GM19035 (cell line): ENCODE measurements around the gene KCNJ10.

Source experiments
- ATAC-seq: cut with Tn5 transposase; IDR thresholded peaks from one replicate; pipeline ENCODE4 v1.9.1; 2021; ENCODE audit not compliant: unreplicated experiment

The KCNJ10 gene

GRCh38 chr1:159970932-159971342 lies 99.0 kb downstream of the KCNJ10 start:
- no peak for ATAC-seq

GRCh38 chr1:159968901-159969300 lies 101.1 kb downstream of the KCNJ10 start:
- no peak for ATAC-seq

DNA sequence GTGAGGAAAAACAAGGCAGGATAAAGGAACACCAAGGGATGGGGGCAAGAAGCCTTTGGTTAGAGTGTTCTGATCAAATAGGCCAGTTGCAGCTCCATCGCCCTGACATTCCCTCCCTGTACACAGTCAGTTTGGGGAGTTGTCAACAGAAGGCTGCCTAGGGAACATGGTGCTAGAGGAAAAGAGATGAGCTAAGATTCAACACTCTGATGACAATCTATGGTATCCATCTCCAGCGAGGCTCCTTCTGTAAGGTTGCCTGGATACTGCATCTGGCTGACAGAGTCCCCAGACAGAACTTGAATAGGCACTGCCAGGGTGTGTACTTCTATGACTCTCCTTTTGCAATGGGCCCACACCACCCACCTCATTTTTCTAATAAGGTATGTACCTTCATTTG lies 104.7 kb downstream of the KCNJ10 start:
- ATAC-seq: no peak

GRCh38 chr1:159964144-159964543 lies 105.8 kb downstream of the KCNJ10 start:
- ATAC-seq: no peak

DNA sequence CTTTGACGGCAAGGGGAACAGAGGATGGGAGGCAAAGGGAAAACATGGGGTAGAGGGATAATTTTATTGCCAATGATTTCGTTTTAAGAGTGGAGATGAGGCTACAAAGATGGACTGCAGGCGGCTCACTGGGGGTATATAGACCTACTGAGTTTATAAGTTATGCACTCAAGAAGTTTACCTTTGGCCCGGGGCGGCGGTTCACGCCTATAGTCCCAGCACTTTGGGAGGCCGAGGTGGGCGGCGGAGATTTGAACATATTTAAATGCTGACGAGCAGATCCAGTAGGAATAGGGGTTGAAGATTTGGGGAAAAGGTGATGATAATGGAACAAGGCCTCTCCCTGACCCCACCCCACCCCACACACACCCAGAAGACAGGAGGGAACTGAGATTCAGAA lies 107.8 kb downstream of the KCNJ10 start:
- ATAC-seq: no peak

DNA sequence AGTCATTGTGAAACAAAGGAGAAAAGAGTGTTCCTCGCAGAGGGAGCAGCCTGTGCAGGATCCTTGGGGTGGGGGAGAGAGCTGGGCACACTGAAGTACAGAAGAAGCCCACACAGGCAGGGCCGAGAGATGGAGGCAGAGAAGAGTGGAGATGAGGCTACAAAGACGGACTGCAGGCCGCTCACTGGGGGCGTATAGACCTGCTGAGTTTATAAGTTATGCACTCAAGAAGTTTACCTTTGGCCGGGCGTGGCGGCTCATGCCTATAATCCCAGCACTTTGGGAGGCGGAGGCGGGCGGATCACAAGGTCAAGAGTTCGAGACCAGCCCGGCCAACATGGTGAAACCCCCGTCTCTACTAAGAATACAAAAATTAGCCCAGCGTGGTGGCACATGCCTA lies 108.3 kb downstream of the KCNJ10 start:
- no peak for ATAC-seq

GRCh38 chr1:159960721-159961381 lies 109.1 kb downstream of the KCNJ10 start:
- ATAC-seq: no peak

DNA sequence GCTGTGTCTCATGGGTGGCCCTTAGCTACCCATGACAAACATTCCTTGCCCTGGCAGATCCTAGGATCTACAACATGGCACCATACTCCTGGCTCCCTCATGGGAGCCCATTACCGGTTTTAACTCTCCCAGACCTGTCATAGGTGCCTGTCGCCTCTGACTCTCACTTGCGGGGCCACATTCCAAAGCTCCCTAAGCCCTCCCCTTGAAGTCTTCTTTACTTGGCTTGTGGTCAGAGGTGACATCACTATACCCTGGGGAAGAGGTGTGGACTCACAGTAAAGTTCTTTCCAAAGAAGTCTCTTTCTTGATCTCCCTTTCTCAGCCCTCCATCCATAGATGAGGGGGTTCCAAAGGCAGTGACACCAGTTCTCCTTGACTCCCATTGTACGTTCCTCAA lies 110.5 kb downstream of the KCNJ10 start:
- ATAC-seq: peak; percentile 9

DNA sequence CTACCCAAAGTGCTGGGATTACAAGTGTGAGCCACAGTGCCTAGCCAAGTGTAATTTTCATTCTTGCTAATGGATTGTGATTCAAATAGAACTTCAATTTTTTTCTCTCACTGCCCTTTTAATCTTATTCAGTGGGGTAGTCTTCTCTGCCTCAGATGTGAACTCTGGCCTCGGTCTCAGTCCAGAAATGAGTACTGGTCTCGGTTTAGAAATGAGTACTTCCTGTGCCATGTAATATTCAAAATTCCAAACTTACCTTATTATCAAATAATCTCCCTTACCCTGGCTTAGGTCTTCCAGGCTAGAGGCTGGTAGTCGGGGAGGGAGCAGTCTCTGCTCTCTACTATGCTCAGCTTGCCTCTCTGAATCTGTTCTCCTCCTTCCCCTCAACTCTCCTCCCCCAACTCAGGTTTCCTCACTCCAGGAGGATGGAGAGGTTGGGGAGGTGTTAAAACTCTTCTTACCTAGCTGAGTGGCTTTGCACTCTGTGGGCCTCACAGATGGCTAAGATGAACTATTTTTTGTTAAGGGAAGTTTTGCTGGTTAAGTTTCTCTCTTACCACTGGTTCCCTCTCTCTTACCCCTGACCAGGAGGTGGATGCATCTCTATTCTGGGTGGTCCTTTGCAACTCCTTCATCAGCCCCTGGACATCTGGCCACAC lies 111.1 kb downstream of the KCNJ10 start:
- ATAC-seq: peak; percentile 59

GRCh38 chr1:159957824-159958268 lies 112.1 kb downstream of the KCNJ10 start:
- no peak for ATAC-seq

- no peak for ATAC-seq
Measured at GRCh38 chr1:159955456-159955855, 114.5 kb downstream of the KCNJ10 start.

- ATAC-seq: no peak
Measured at GRCh38 chr1:159953536-159954515, 116.1 kb downstream of the KCNJ10 start, which contains the start of gene SLAMF9. Gene SLAMF9 (minus strand): TSS chr1:159954237. CDS start chr1:159954137, 100 bp downstream.

DNA sequence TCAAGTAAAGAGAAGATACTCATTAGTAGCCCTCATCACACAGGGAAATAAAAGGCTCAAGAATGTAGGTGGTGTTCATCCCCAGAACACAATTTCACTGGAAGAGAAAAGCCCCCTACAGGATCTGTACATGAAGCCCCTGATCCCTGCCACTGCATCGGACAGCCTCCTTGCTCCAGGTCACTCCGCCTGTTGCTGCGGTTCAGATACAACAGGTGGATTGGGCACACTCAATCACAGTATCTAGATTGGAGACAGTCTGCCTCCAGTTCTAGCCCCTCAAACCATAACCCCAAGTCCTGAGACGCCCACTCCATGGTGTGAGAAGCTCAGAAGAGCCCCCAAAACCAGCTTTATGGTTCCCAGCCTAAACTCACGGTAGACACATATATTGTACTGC lies 117.0 kb downstream of the KCNJ10 start:
- no peak for ATAC-seq

DNA sequence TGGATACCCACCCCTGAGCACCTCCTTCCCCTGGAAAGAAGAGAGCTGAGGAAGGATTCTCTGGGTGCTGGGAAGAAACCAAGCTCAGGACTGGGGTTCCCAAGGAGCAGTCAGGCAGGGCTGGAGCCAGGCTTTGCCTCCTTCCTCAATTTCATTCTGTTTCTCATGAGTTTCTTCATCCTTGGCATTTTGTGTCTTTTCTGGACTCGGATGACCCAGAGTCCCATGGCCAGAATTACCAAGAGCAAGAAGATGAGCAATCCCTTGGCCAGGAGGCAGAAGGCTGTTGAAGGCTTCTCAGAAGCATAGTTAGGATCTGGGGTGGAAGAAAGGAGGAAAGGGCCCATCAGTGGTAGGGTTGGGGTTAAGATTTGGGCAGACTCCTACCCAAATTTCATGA lies 118.4 kb downstream of the KCNJ10 start:
- no peak for ATAC-seq

- no peak for ATAC-seq
Measured at GRCh38 chr1:159951016-159951415, 118.9 kb downstream of the KCNJ10 start.

DNA sequence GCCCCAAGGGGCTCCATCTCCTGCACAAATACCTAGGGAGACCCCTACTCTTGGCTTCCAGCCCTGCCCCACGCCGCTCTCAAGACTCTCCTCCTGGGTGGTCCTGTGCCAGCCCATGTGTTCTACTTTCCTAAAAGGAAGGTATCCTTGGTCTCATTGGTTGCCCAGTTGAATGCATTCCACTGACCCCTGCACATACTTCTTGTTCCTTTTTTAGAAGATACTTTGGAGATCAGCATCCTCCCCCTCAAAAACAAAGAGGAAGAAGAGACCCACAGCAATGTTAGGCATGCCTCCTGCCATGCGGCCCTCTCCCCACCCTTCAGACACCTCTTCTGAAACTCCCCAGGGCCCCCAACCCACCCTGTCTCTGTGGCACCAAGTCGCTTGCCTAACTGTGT lies 120.0 kb downstream of the KCNJ10 start:
- ATAC-seq: no peak

GRCh38 chr1:159949123-159949522 lies 120.8 kb downstream of the KCNJ10 start:
- ATAC-seq: no peak
